Loucy (cell line): ENCODE measurements around the gene ATG4A.

Experiments
- EZH2phosphoT487 ChIP-seq: fragments of 200-600 bp; IDR thresholded peaks from 2 replicates; pipeline ENCODE4 v1.6.1; 2018; ENCODE audit warnings: antibody characterized with exemption, mild to moderate bottlenecking, moderate library complexity, borderline replicate concordance
- TF ChIP-seq, protein P1 (sequence below): fragments of 200-600 bp; sonication (generic); conservative IDR thresholded peaks from 2 replicates; pipeline ENCODE4 v1.5.1; 2014; ENCODE audit warnings: mild to moderate bottlenecking, antibody characterized with exemption, low read length

DNA sequence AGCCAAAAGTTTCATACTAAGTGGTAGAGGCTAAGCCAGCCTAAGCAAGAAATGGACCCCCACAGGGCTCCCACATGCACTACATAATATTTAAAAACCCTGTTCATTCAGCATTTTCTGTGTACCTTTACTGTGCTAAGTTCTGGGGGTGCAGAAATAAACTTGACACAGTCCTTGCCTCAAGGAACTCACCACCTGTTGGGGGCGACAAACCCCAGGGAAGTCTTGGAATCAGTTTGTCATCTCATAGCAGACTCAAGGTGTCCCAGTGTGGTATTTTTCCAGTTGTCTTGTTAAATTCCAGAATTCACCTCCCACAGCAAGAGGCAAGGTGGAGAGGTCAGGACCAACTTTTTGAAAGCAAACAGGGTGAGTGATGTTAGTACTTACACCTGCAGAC lies 43.1 kb downstream of the ATG4A start:
- TF ChIP-seq, protein P1, sequence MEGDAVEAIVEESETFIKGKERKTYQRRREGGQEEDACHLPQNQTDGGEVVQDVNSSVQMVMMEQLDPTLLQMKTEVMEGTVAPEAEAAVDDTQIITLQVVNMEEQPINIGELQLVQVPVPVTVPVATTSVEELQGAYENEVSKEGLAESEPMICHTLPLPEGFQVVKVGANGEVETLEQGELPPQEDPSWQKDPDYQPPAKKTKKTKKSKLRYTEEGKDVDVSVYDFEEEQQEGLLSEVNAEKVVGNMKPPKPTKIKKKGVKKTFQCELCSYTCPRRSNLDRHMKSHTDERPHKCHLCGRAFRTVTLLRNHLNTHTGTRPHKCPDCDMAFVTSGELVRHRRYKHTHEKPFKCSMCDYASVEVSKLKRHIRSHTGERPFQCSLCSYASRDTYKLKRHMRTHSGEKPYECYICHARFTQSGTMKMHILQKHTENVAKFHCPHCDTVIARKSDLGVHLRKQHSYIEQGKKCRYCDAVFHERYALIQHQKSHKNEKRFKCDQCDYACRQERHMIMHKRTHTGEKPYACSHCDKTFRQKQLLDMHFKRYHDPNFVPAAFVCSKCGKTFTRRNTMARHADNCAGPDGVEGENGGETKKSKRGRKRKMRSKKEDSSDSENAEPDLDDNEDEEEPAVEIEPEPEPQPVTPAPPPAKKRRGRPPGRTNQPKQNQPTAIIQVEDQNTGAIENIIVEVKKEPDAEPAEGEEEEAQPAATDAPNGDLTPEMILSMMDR: peak; percentile 25; the same call in 1 of the 2 replicates
- TF ChIP-seq EZH2phosphoT487: no peak
